ENCODE results near the gene EVC2.

EVC2 gene

DNA sequence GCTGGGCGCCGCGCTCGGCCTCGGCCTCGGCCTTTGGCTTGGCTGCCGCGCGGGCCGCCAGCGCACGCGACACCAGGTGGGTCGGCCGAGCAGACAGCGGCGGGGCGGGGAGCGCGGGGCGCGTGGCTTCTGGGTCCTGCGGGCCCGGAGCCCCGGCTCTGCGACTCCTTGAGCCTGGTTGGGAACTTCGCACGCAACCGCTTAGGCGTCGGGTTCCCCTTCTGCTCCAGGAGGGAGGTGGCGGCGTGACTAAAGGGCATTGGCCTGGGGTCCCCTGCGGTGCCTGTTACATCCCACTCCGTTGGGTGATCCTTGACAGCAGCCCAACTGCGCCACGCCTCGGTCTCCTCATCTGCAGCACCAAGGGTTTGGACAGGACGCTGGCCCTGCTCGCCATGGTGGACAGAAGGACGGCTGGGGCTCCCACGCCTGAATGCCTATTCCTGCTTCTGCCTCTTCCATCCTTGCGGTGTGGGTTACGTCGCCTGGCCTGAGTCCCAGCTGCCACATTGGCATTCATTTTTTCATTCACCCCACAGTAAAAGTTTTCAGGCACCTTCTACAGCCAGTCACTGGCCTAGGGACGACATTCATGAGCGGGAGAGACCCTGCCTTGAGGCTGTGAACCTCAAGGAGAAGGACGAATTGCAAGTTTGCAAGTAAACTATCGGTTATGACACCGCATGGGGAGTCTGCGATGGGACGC lies 3.3 kb upstream of the EVC2 start:
- peak; percentile 55 for DNase-seq

DNA sequence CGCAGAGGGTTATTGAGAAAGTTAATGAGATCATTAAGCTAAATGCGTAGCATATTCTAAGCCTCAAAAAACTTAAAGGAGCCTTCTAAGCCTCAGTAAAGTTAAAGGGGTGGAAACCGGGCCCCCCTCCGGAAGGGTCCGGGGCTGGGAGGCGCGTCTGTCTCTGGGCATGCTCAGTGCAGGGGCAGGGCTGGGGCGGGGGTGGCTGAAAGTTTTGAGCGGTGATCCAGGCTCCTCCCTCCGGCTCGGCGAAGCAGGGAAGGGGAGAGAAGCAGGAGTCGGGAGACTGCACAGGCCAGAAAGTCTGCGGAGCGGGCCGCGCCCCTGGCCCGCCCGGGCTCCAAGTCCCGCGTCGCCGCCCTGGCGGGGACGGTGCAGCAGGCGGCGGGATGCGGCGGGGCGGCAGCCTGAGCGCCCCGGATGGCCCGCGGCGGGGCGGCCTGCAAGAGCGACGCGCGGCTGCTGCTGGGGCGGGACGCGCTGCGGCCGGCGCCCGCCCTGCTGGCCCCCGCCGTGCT lies 2.7 kb upstream of the EVC2 start, which contains the start of gene EVC:
Gene EVC, plus strand, starts transcription at position 241 of the 518 bp plus-strand sequence. Its CDS starts 180 bp downstream, at position 421.
- peak; percentile 85 for DNase-seq

- DNase-seq: peak; percentile 42
These were observed 2.0 kb upstream of the EVC2 start for GRCh38 chr4:5710065-5710960.

DNA sequence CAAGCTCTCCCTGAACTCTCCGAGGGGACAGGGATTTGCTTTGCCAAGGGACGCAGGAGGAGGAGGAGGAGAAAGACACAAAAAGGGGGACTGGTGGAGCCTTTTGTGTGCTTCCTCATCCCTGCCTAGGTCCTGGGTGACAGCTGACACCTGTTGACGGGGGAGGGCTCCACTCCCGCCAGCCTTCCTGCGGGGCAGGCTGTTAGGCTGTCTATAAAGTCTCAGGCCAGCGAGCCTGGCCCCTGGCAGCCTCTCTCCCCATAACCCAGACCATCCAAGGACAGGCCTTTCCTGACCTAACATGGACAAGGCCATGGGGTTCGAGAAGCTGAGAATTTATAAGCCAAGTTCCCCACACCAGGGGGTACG lies 832 bp upstream of the EVC2 start:
- DNase-seq: no peak

- DNase-seq: peak; percentile 23
These were observed 446 bp downstream of the EVC2 start for GRCh38 chr4:5707778-5708448.

DNA sequence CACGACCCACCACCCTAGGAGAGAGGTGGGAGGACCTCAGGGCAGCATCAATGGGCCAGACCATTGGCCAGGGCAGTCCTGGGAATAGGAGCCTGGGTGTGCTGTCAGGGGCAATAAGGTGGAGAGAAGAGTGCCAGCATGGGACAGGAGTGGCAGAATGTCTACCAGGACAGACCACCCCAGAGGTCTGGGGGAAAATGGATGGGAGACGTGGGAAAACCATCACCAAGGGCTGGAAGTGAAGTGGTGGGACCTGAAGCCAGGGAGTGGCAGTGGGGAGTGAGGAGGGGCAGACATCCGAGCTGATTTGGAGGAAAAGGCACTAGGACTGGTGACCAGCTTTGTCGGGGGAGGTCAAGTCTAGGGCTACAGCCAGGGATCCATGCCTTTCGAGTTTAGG lies 993 bp downstream of the EVC2 start:
- DNase-seq: no peak

GRCh38 chr4:5706486-5707290 lies 1.7 kb downstream of the EVC2 start:
- DNase-seq: peak; percentile 6

DNA sequence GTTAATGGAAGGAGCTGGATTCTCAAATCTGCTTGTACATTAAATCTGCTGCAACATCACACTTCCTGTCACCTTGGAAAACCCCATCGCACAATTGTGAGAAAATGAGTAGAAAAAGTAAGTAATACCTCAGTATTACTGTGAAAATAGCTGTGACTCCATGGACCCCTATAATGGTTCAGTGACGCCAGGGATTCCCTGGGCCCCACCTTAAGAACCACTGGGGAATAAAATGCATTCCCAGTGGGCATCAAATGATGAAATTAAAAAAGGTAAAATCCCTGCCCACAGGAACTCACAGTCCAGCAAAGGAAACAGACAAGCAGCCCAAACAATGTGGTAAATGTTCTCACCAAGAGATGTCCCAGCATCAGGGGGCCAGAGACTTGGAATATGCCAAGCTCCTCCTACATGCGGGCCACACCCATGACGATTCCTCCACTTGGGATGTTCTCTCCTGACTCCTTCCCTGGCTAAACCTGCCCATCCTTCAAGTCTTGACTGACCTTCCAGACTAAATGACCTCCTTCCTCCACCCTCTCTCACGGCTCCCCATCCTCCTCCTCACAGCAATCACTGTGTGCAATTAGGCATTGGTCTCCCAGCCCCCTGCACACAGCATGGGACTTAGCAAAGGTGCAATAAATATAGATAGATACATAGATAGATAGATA lies 2.6 kb downstream of the EVC2 start:
- no peak for DNase-seq

- DNase-seq: no peak
These were observed 4.1 kb downstream of the EVC2 start for GRCh38 chr4:5704276-5704675.

- no peak for DNase-seq
These were observed 4.5 kb downstream of the EVC2 start for GRCh38 chr4:5703831-5704230.

DNA sequence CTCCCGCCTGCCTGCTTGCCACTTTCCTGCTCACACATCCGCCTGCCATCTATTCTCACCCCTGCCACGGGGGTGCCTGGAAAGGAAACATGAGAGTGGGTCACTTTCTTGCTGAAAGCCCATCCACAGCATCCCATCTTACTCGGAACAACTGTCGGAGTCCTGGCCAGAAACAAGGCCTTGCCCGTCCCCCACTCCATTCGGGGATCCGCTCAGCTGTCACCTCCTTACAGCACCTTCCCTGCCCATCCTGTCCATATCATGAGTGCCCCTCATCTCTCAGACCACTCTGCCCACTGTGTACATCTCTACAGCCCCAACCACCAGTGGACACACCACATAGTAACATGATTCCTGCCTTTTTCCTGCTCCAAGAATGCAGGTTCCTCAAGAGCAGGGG lies 6.4 kb downstream of the EVC2 start:
- DNase-seq: no peak

- DNase-seq: no peak
These were observed 7.9 kb downstream of the EVC2 start for GRCh38 chr4:5700459-5700858.

- DNase-seq: no peak
These were observed 12.0 kb downstream of the EVC2 start for GRCh38 chr4:5696341-5696740.

DNA sequence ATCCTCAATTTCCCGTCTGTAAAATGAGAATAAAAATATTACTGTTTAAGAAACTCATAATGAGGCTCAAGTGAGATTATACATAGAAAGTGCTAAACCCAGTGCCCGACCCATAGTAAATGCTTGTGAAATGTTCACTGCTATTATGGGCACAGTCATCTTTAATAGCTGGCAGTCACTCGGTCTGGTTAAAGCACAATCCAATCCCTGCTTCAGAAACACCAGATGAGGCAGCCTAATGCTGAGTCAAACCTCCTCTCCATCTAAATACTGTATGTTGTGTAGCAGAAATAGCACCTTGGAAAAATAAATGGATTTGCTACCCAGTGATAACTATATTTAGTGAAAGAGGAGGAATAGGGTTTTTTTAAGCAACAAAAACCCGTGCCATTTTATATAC lies 14.5 kb downstream of the EVC2 start:
- no peak for DNase-seq

DNA sequence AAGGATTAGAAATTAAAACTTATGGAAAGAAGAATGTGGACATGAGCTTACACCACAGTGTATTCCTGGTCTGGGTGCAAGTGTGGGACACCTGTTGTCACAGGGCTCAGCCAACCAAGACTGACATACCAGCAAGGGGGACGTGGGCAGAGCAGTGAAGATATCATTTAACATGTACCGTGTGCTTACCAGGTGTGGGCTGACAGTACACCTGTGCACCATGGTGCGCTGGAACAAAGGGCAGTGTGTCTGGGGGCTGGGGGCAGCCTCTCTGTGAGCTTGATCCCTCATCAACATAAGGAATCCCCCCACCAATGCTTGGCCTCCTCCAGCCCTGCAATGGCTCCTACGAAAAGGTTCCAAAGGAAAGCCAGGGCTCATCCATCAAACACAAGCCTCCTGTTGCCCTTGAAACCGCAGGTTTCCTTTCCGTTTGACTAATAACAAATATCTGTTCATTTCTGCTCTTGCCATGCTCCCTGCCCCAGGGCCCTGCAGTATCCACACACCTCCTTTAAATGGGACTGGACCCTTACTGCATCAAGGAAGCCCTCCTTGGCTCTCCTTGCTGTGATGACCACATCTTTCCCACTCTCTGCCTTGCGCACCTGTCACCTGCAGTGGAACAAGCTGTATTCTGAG lies 16.7 kb downstream of the EVC2 start:
- no peak for DNase-seq

DNA sequence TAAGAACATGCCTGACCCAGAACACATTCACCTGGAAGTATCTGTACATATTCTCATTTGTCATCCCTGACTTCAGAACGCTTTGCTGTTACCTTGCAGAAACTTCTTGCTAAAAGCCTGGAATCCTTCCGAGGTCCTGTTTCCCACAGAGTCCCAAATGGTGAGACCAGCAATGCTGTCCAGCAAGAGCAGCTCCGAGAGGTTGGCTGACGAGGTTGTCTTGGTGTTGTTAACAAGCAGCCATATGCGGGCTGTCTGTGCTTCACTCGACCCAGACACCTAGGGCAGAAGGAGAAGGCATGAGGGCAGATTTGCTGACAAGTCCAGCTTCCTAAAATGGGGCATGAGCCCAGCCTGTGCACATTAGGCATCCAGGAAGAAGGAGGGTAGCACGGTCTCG lies 19.3 kb downstream of the EVC2 start:
- no peak for DNase-seq

GRCh38 chr4:5686338-5686737 lies 22.0 kb downstream of the EVC2 start:
- no peak for DNase-seq

DNA sequence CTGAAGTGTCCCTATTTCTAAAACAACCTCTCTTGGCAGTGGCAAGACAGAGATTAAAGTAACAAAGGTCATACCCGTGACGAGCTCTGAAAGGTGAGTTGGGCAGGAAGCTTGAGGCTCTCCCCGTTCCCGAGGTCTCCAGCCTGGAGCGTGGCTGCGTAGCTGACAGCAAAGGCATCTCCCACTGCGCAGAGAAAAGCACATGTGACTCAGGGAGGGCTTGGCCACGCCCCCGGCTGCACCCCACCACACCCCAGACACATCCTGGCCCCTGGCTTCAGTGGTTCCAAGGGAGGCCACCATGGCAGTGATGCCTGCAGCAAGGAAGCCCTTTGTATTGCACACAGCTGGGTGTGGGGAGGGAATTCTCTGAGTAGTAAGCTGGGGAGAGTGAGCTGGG lies 23.1 kb downstream of the EVC2 start:
- DNase-seq: no peak

DNA sequence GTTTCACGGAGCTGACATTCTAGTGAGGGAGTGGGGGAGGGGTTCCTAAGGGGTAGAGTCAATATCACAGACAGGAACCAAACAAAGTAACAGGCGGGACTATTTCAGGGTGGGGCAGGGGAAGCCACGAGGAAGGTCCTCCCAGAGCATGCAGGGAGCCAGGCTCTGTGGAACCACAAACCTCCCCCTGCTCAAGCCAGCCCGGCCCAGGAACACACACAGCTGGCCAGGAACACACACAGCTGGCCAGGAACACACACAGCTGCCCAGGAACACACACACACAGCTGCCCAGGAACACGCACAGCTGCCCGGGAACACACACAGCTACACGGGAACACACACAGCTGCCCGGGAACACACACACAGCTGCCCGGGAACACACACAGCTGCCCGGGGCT lies 24.8 kb downstream of the EVC2 start:
- no peak for DNase-seq

DNA sequence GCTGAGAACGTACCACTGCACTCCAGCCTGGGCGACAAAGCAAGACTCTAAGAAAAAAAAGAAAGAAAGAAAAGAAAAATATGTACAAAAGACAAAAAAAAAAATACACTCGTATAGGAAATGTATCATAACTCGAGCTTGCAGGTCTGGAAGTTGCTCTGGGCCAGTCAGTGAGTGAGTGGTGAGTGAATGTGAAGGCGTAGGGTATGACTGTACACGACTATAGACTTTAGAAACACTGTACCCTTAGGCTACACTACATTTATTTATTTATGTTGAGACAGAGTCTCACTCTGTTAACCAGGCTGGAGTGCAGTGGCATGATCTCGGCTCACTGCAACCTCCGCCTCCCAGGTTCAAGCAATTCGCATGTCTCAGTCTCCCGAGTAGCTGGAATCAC lies 29.4 kb downstream of the EVC2 start:
- DNase-seq: peak; percentile 67

DNA sequence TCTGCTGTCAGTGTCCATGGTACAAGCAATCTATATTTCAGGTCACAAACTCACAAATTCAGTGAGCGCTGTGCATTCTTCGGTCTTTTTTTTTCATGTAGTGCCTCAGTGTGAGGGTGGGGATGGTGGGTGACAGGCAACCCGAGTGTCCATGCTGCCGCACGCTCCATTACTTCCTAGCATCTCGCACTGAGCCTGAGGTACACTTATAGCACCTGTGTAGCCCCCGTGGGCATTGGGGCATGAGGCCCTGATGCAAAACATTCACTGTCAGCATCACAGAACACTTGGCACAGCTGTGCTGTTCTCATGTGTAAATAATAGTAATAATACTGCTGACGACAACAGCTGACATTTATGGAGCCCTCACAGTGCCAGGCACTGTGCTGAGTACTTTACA lies 31.6 kb downstream of the EVC2 start:
- no peak for DNase-seq

- no peak for DNase-seq
These were observed 41.6 kb downstream of the EVC2 start for GRCh38 chr4:5666741-5667140.

All from EL (cell line).